ENCODE measurements around the gene SLC29A3.

SLC29A3 gene

GRCh38 chr10:71392791-71393781, 74.0 kb downstream of the SLC29A3 start:
- H3K4me1 ChIP-seq (ENCODE audit: control insufficient read depth, low read depth, low read length): peaks cover 2% of the 10 kb centered on the region
- no peak overlapping the region for H2BK120ac ChIP-seq (ENCODE audit: low read depth, low read length)
- H2AK5ac ChIP-seq (ENCODE audit: low read length): no peak overlapping the region
- no peak overlapping the region for H4K5ac ChIP-seq (ENCODE audit: low read length)
- no peak overlapping the region for H3K4ac ChIP-seq (ENCODE audit: low read depth, low read length)
- no peak overlapping the region for H2BK15ac ChIP-seq (replicated peaks; ENCODE audit: low read depth)
- no CpG with 5 or more reads among the region's 16 CpGs for WGBS (ENCODE audit: extremely low coverage, insufficient coverage, low lambda C conversion rate)
- no peaks in the 10 kb centered on the region for H3K36me3 ChIP-seq (ENCODE audit: control insufficient read depth, insufficient read depth, low read length)
- peak overlapping the region; percentile 94 for H3K23ac ChIP-seq (ENCODE audit: low read length)
- H3K79me1 ChIP-seq (ENCODE audit: low read length): no peaks in the 10 kb centered on the region
- H2BK5ac ChIP-seq (ENCODE audit: low read length): no peak overlapping the region
- no peak for DNase-seq
- peaks cover 8% of the 10 kb centered on the region for H3K27me3 ChIP-seq (ENCODE audit: insufficient read depth, low read length, poor library complexity)
- no peak overlapping the region for H3K9ac ChIP-seq (ENCODE audit: low read length)
- no peak overlapping the region for H3K4me3 ChIP-seq (ENCODE audit: low read length)
- no peak overlapping the region for H3K18ac ChIP-seq (ENCODE audit: low read length)
- H3K56ac ChIP-seq (ENCODE audit: low read length): no peak overlapping the region
- no peak overlapping the region for H4K8ac ChIP-seq (ENCODE audit: low read depth, low read length)
- H3K79me2 ChIP-seq (ENCODE audit: control insufficient read depth, insufficient read depth, low read length): no peaks in the 10 kb centered on the region
- no peak overlapping the region for H3K27ac ChIP-seq (ENCODE audit: low read depth, low read length)
- no peak overlapping the region for H3K4me2 ChIP-seq (ENCODE audit: low read length)

- Histone ChIP-seq H4K5ac (ENCODE audit: low read length) (no peak overlapping the region), H3K36me3 (ENCODE audit: control insufficient read depth, insufficient read depth, low read length) (no peaks in the 10 kb centered on the region), H3K27ac (ENCODE audit: low read depth, low read length) (no peak overlapping the region), H3K4me2 (ENCODE audit: low read length) (no peak overlapping the region), H2BK120ac (ENCODE audit: low read depth, low read length) (no peak overlapping the region), H3K4me3 (ENCODE audit: low read length) (no peak overlapping the region), H3K18ac (ENCODE audit: low read length) (no peak overlapping the region), H2BK5ac (ENCODE audit: low read length) (no peak overlapping the region), H2AK5ac (ENCODE audit: low read length) (no peak overlapping the region), H3K4ac (ENCODE audit: low read depth, low read length) (no peak overlapping the region), H3K79me2 (ENCODE audit: control insufficient read depth, insufficient read depth, low read length) (no peaks in the 10 kb centered on the region), H3K79me1 (ENCODE audit: low read length) (no peaks in the 10 kb centered on the region), H3K4me1 (ENCODE audit: control insufficient read depth, low read depth, low read length) (peaks cover 6% of the 10 kb centered on the region), H4K8ac (ENCODE audit: low read depth, low read length) (no peak overlapping the region), H3K23ac (ENCODE audit: low read length) (peak overlapping the region; percentile 94), H3K9ac (ENCODE audit: low read length) (no peak overlapping the region), H3K27me3 (ENCODE audit: insufficient read depth, low read length, poor library complexity) (peaks cover 12% of the 10 kb centered on the region), H3K56ac (ENCODE audit: low read length) (no peak overlapping the region), H2BK15ac (replicated peaks; ENCODE audit: low read depth) (no peak overlapping the region)
- DNase-seq: no peak
- no CpG with 5 or more reads among the region's 8 CpGs for WGBS (ENCODE audit: extremely low coverage, insufficient coverage, low lambda C conversion rate)
Observed at GRCh38 chr10:71393841-71394475, 74.9 kb downstream of the SLC29A3 start.

GRCh38 chr10:71394926-71395562, 76.0 kb downstream of the SLC29A3 start:
- Histone ChIP-seq H3K79me2 (ENCODE audit: control insufficient read depth, insufficient read depth, low read length) (no peaks in the 10 kb centered on the region), H3K79me1 (ENCODE audit: low read length) (no peaks in the 10 kb centered on the region), H3K23ac (ENCODE audit: low read length) (no peak overlapping the region), H2BK5ac (ENCODE audit: low read length) (no peak overlapping the region), H2BK15ac (replicated peaks; ENCODE audit: low read depth) (no peak overlapping the region), H3K27me3 (ENCODE audit: insufficient read depth, low read length, poor library complexity) (peaks cover 14% of the 10 kb centered on the region), H3K36me3 (ENCODE audit: control insufficient read depth, insufficient read depth, low read length) (no peaks in the 10 kb centered on the region), H3K18ac (ENCODE audit: low read length) (no peak overlapping the region), H2AK5ac (ENCODE audit: low read length) (no peak overlapping the region), H3K4ac (ENCODE audit: low read depth, low read length) (no peak overlapping the region), H4K5ac (ENCODE audit: low read length) (no peak overlapping the region), H3K4me3 (ENCODE audit: low read length) (no peak overlapping the region), H2BK120ac (ENCODE audit: low read depth, low read length) (no peak overlapping the region), H3K9ac (ENCODE audit: low read length) (no peak overlapping the region), H3K27ac (ENCODE audit: low read depth, low read length) (no peak overlapping the region), H3K4me2 (ENCODE audit: low read length) (no peak overlapping the region), H3K56ac (ENCODE audit: low read length) (peak overlapping the region; percentile 34), H3K4me1 (ENCODE audit: control insufficient read depth, low read depth, low read length) (peaks cover 6% of the 10 kb centered on the region), H4K8ac (ENCODE audit: low read depth, low read length) (no peak overlapping the region)
- DNase-seq: no peak
- WGBS (ENCODE audit: extremely low coverage, insufficient coverage, low lambda C conversion rate): no CpG with 5 or more reads among the region's 11 CpGs

- no peak overlapping the region for H3K18ac ChIP-seq (ENCODE audit: low read length)
- no peak overlapping the region for H3K56ac ChIP-seq (ENCODE audit: low read length)
- no peak overlapping the region for H3K9ac ChIP-seq (ENCODE audit: low read length)
- H3K4me3 ChIP-seq (ENCODE audit: low read length): no peak overlapping the region
- H3K4me2 ChIP-seq (ENCODE audit: low read length): no peak overlapping the region
- no peak overlapping the region for H4K8ac ChIP-seq (ENCODE audit: low read depth, low read length)
- no peak overlapping the region for H2BK120ac ChIP-seq (ENCODE audit: low read depth, low read length)
- no peaks in the 10 kb centered on the region for H3K36me3 ChIP-seq (ENCODE audit: control insufficient read depth, insufficient read depth, low read length)
- H2AK5ac ChIP-seq (ENCODE audit: low read length): no peak overlapping the region
- peaks cover 14% of the 10 kb centered on the region for H3K27me3 ChIP-seq (ENCODE audit: insufficient read depth, low read length, poor library complexity)
- peak; percentile 38 for DNase-seq
- no peak overlapping the region for H2BK15ac ChIP-seq (replicated peaks; ENCODE audit: low read depth)
- H3K23ac ChIP-seq (ENCODE audit: low read length): no peak overlapping the region
- WGBS (ENCODE audit: extremely low coverage, insufficient coverage, low lambda C conversion rate): no CpG with 5 or more reads among the region's 4 CpGs
- H2BK5ac ChIP-seq (ENCODE audit: low read length): no peak overlapping the region
- no peak overlapping the region for H3K27ac ChIP-seq (ENCODE audit: low read depth, low read length)
- H3K4me1 ChIP-seq (ENCODE audit: control insufficient read depth, low read depth, low read length): peaks cover 6% of the 10 kb centered on the region
- no peak overlapping the region for H3K4ac ChIP-seq (ENCODE audit: low read depth, low read length)
- no peaks in the 10 kb centered on the region for H3K79me2 ChIP-seq (ENCODE audit: control insufficient read depth, insufficient read depth, low read length)
- H4K5ac ChIP-seq (ENCODE audit: low read length): no peak overlapping the region
- no peaks in the 10 kb centered on the region for H3K79me1 ChIP-seq (ENCODE audit: low read length)
Observed at GRCh38 chr10:71395621-71396020, 76.6 kb downstream of the SLC29A3 start.

- Histone ChIP-seq H3K4me2 (ENCODE audit: low read length) (peak overlapping the region; percentile 77), H2BK5ac (ENCODE audit: low read length) (no peak overlapping the region), H3K27me3 (ENCODE audit: insufficient read depth, low read length, poor library complexity) (peaks cover 14% of the 10 kb centered on the region), H3K27ac (ENCODE audit: low read depth, low read length) (no peak overlapping the region), H3K79me2 (ENCODE audit: control insufficient read depth, insufficient read depth, low read length) (no peaks in the 10 kb centered on the region), H3K18ac (ENCODE audit: low read length) (no peak overlapping the region), H3K79me1 (ENCODE audit: low read length) (no peaks in the 10 kb centered on the region), H3K9ac (ENCODE audit: low read length) (peak overlapping the region; percentile 70), H3K4ac (ENCODE audit: low read depth, low read length) (no peak overlapping the region), H3K23ac (ENCODE audit: low read length) (no peak overlapping the region), H2AK5ac (ENCODE audit: low read length) (no peak overlapping the region), H2BK120ac (ENCODE audit: low read depth, low read length) (no peak overlapping the region), H2BK15ac (replicated peaks; ENCODE audit: low read depth) (no peak overlapping the region), H3K4me1 (ENCODE audit: control insufficient read depth, low read depth, low read length) (peaks cover 6% of the 10 kb centered on the region), H4K8ac (ENCODE audit: low read depth, low read length) (no peak overlapping the region), H3K4me3 (ENCODE audit: low read length) (peak overlapping the region; percentile 47), H3K36me3 (ENCODE audit: control insufficient read depth, insufficient read depth, low read length) (no peaks in the 10 kb centered on the region), H4K5ac (ENCODE audit: low read length) (no peak overlapping the region), H3K56ac (ENCODE audit: low read length) (peak overlapping the region; percentile 78)
- DNase-seq: peak; percentile 88
- WGBS (ENCODE audit: extremely low coverage, insufficient coverage, low lambda C conversion rate): no CpG with 5 or more reads among the region's 46 CpGs
Observed at GRCh38 chr10:71396084-71396710, 77.1 kb downstream of the SLC29A3 start.

Data from mesendoderm (in vitro differentiated cells).